ENCODE measurements around the gene STAT5B. TPM values are rescaled to one million over a fixed set of nuclear protein-coding genes. Genes with fewer than 3 reads are reported as not detected.

The STAT5B gene
- total and polyA plus RNA-seq, 2 of the 13 experiments (the other 11 are each of a cell fraction or from before 2014, with no cell fraction given), result 21.0 to 42.8 TPM

GRCh38 chr17:42163113-42163512, 113.1 kb downstream of the STAT5B start (continued):
- TF ChIP-seq CTCF (CRISPR knock-in tag; IDR thresholded peaks at IDR 0.05) (peak; percentile 81), ZNF749 (CRISPR knock-in tag; IDR thresholded peaks at IDR 0.05; ENCODE audit: borderline replicate concordance) (no peak), ZNF484 (CRISPR knock-in tag; IDR thresholded peaks at IDR 0.05; ENCODE audit: borderline replicate concordance, low read depth) (no peak), NRL (CRISPR knock-in tag; IDR thresholded peaks at IDR 0.05; ENCODE audit: borderline replicate concordance) (peak; percentile 70; the same call in 1 of the 2 replicates), ZFY (CRISPR knock-in tag; IDR thresholded peaks at IDR 0.05) (peak; percentile 55), SALL2 (CRISPR knock-in tag; IDR thresholded peaks at IDR 0.05) (0 out of 2 replicates have a peak, but pooled peaks have one; percentile 22), ZNF766 (CRISPR knock-in tag; IDR thresholded peaks at IDR 0.05; ENCODE audit: borderline replicate concordance) (no peak), MIER2 (CRISPR knock-in tag; IDR thresholded peaks at IDR 0.05) (0 out of 2 replicates have a peak, but pooled peaks have one; percentile 64), RBM39 (IDR thresholded peaks at IDR 0.05; ENCODE audit: low read depth, low read length, poor library complexity, severe bottlenecking) (peak; percentile 42), ZMYM3 (CRISPR knock-in tag; IDR thresholded peaks at IDR 0.05) (peak; percentile 34; the same call in 1 of the 2 replicates), ZFX (CRISPR knock-in tag; IDR thresholded peaks at IDR 0.05; ENCODE audit: low read depth) (peak; percentile 52; the same call in 1 of the 2 replicates), ZNF607 (CRISPR knock-in tag; IDR thresholded peaks at IDR 0.05; ENCODE audit: borderline replicate concordance) (no peak), STAG1 (CRISPR knock-in tag; IDR thresholded peaks at IDR 0.05) (peak; percentile 43; the same call in 1 of the 2 replicates), GATAD2A (CRISPR knock-in tag; IDR thresholded peaks at IDR 0.05) (peak; percentile 41; the same call in 1 of the 2 replicates), ARID3A (IDR thresholded peaks at IDR 0.05; ENCODE audit: low read depth, low read length) (no peak), ZNF597 (CRISPR knock-in tag; IDR thresholded peaks at IDR 0.05) (no peak), HMG20A (CRISPR knock-in tag; IDR thresholded peaks at IDR 0.05; ENCODE audit: borderline replicate concordance) (no peak), ZFP91 (CRISPR knock-in tag; IDR thresholded peaks at IDR 0.05; ENCODE audit: borderline replicate concordance) (peak; percentile 44; the same call in 1 of the 2 replicates), ZBTB3 (CRISPR knock-in tag; IDR thresholded peaks at IDR 0.05; ENCODE audit: borderline replicate concordance, low read depth) (no peak), ZNF232 (CRISPR knock-in tag; IDR thresholded peaks at IDR 0.05; ENCODE audit: borderline replicate concordance) (no peak), HNRNPL (IDR thresholded peaks at IDR 0.05; ENCODE audit: low read depth, low read length) (peak; percentile 77; the same call in 1 of the 2 replicates), CBX2 (IDR thresholded peaks at IDR 0.05; ENCODE audit: low read depth, low read length) (no peak), CBX2 (CRISPR knock-in tag; IDR thresholded peaks at IDR 0.05; ENCODE audit: low read depth) (no peak)
